Activated CD4-positive, alpha-beta T cell treated with anti-CD3 and anti-CD28 coated beads for 4 hours (primary cell): ENCODE measurements around the gene TRAK1.
"Not testable (repeated sequence)": the region's sequence is repeated elsewhere in the genome, so short reads cannot be mapped to it uniquely, and the experiment has no call there.

Experiments used
- DNase-seq, 2 donors: peaks; one replicate each; pipeline ENCODE4 v3.0.0-alpha.2; 2020

TRAK1 gene, protein sequence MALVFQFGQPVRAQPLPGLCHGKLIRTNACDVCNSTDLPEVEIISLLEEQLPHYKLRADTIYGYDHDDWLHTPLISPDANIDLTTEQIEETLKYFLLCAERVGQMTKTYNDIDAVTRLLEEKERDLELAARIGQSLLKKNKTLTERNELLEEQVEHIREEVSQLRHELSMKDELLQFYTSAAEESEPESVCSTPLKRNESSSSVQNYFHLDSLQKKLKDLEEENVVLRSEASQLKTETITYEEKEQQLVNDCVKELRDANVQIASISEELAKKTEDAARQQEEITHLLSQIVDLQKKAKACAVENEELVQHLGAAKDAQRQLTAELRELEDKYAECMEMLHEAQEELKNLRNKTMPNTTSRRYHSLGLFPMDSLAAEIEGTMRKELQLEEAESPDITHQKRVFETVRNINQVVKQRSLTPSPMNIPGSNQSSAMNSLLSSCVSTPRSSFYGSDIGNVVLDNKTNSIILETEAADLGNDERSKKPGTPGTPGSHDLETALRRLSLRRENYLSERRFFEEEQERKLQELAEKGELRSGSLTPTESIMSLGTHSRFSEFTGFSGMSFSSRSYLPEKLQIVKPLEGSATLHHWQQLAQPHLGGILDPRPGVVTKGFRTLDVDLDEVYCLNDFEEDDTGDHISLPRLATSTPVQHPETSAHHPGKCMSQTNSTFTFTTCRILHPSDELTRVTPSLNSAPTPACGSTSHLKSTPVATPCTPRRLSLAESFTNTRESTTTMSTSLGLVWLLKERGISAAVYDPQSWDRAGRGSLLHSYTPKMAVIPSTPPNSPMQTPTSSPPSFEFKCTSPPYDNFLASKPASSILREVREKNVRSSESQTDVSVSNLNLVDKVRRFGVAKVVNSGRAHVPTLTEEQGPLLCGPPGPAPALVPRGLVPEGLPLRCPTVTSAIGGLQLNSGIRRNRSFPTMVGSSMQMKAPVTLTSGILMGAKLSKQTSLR

DNA sequence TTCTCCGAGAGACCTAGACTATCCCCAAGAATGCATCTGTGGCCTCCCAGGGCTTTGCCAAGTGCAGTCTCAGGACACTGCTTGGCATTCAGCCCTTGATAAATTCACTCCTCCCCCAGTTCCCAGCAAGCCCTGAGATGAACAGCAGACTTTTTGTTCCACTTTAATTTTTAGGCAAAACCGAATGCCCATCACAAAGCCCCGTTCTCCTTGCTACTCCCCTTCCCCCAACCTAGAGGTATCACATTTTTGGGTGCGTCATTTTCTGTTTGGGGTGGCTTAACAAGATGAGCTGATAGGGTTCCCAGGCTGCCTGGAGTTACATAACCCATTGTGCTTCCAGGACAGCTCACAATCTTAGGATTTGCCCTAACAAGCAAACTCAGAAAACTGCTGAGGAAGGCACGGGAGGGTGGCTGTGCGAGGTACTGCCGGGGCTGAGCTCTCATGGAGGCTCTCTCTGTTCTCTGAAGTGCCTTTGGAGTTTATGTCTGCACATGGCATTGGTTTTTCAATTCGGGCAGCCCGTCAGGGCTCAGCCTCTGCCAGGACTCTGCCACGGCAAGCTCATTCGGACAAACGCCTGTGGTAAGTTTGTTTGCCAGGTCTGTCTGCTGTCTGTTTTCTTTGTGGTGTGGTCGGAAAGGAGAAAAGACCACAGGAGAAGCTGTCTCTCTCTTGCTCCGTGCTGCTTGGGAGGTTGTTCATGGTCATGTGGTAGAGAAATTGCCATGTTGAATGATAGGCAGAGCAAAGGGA, at the start of gene TRAK1:
Gene TRAK1 (plus strand): TSS at position 385 of the 759 bp plus-strand sequence. CDS start 113 bp downstream, at position 498.
- no peak for DNase-seq

DNA sequence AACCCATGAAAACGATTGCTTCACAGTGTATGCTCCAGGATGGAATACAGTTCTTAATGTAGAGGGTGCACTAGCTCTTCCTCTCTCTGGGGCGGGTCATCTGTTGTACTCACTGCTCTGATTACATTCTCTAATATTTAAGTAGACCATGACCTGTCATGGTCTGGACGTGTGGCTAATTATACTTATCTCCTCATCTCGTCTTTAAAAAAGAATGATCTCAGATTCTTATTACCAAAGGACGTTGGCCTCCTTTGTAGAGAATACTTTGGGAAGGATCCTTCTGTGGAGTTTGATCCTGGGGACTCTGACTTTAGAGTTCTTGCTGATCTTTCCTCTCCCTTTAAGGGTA, 48.4 kb upstream of the TRAK1 start:
- no peak for DNase-seq

DNA sequence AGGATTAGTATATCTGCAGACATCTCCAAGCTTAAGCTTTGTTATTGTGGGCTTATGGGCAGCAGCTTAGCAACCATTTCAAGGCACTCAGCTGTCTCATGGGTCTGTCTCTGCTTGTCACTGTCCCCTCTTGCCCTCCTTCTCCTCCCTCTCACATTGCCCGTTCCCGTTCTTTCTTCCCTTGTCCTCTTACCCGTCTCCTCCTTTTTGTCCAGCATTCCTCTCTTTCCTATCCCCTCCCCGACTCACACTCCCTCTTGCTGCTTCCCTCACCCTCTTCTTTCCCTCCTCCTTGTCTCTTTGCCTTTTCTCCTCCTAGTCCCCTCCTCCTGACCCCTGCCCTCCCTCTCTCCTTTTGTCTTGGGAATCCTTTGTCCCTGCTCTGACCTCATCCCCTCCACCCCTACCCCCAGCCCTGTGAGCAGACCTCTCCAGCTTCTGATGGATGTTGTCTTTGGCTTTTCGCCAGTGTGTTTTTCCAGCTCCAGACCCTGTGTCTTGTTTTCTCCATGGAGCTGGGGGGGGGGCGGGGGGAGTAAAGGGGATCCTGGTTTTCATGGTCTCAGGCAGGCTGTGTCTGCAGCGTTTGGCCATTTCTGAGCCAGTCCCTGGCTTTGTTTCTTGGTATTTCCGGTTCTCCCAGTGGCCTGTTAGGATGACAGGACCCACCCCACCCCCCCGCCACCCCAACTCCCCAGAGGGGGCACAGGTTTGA, 47.9 kb upstream of the TRAK1 start:
- no peak for DNase-seq

DNA sequence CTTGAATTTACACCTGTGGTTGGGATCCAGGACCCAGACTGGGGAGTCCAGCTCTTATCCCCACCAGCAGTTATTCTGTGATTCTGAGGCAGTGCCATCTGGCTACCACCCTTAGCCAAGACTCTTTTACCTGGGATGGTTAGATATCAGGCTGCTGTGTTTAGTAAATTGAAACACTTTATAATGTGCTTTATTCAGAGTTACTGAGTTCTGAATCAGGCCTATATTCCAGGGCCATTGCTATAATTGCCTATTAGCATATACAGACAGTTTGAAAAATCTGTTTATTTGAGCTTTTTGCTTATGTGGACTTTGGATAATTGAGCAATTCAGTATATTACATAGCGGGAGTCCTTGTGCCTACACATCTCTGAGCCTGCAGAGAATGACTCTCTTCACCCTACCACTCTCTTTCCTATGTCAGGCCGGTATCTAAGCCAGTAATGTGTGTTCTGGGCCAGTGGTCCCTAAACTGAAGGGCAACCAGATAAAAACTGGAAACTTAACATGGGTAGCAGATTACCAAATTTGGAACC, 45.4 kb upstream of the TRAK1 start:
- no peak for DNase-seq

DNA sequence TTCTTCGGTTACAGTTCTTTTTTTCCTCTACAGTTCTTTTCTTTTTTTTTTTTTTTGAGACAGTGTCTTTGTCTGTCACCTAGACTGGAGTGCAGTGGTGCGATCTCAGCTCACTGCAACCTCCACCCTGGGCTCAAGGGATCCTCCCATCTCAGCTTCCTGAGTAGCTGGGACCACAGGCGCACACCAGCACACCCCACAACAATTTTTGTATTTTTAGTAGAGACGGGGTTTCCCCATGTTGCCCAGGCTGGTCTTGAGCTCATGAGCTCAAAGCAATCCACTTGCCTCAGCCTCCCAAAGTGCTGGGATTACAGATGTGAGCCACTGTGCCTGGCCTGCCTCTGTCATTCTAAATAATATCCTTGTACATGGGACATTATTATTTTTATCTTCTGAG, 42.6 kb upstream of the TRAK1 start:
- not testable (repeated sequence) for DNase-seq

DNA sequence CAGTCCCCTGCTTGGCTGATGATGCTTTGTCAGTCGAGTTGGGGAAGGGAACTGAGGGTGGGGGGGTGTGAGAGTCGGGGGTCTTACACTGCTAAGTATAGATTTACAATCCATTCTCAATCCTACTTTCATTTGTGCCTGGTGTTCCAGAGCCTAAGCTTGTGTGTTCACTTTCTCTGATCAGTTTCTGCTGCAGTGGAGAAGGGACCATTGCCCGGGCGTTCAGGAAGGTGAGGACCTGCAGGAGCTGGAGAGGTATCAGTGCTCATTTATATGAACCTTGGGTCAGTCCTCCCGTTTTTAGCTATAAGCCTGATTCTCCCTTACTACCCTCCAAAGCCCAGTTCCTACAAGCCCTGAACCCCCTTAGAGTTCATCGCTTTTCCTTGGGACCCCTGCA, 41.0 kb upstream of the TRAK1 start:
- no peak for DNase-seq

DNA sequence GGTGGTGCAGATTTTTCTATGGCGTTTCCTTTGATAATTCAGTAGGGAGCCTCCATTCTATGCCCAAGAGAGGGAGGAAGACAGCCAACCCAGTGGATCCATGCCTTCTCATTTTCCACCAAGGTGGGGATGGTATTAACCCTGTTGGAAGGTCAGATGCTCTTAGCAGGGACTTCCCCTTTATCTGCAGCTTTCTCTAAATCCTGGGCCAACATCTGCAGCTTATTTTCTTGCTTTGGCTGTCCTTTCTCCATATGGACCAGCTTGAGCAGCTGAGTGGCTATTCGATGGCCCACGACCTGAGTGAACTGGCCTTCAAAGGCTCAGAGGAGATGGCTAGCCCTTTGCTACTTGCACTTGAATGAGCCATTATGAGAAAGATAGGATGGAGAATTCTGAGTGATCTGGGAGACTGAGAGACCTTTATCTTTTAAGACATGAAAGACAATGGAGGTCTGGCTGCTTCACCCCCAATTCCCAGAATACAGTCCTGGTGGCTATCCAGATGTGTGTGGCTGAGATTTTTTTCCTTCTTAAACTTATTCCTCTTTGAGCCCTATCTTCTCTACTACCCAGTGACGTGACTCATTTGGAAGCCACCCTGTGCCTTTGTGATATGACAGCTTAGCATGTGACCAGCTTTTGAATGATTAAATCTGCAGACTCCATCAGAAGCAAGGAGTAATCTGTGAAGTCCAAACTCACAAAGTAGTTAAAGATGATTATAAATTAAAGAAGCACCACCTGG, 39.6 kb upstream of the TRAK1 start:
- no peak for DNase-seq

DNA sequence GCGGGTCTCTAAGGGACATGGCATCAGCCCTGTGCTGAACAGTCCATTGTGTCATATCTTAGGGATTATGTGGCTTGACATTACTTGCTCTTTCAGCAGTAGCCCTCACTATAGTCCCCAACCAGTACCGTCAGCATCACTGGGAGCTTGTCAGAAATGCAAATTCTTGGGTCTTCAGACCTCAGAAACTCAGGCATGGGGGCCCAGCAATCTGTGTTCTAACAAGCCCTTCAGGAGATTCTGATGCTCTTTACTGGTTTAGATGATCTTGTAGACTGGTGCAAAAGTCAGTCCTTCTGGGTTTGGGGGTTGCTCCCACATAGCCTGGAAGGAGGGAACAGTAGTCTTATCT, 39.0 kb upstream of the TRAK1 start:
- DNase-seq, result no peak

DNA sequence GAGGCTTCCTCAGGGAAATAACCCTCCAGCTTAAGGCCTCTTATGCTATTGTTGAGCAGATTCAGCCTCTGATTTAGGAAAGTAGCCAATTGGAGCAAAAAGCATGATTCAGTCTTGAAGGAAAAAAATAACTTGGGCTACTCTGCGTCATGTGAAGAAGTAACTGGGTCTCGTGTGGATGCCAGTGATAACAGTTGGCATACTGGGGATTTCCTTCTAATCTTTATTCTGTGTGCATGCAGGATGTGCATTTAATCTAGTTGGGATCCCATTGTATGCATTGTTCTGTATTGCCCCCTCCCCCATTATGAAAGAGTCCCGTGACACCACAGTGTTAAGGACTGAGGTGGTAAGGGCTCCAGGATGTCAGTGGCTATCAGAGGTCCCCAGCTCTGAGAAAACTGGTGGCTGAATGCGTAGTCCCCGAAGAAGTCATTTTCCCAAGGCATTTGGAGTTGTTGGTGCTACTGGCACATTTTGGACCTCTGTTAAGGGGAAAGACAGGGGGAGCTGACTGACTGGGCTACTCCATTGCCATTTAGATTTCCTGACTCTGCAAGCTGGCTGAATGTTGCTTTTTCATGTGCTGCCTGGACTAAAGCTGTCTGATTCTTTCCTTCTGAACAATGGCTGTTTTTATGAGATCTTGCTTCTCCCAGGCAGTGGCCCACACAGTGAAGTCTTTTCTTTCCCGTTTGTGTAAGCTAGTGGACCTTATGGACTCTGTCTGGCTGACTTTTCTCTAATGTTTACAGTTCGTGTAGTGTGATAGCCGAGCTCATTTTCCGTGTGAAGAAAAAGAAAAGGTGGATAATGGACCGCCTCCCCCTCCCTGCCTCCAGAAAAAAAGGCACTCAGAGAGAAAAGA, 38.4 kb upstream of the TRAK1 start:
- DNase-seq, result no peak

DNA sequence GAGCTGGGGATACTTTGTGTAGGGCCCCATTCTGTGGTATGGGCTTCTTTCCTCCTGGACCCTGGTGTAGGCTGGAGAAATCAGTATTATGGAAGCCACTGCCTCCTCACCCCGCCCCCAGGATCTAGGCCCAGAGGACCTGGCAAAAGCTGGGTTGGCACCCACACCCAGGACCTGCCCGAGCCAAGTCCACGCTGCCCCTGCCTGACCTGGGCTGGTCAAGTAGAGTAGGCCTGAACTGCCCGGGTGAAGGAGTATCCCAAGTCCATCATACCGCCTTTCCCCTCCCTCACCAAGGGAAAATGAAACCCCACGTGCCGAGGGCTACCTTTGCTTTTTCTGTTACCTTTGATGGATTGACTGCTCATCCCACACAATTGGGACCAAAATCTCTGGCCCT, 37.7 kb upstream of the TRAK1 start:
- no peak for DNase-seq

DNA sequence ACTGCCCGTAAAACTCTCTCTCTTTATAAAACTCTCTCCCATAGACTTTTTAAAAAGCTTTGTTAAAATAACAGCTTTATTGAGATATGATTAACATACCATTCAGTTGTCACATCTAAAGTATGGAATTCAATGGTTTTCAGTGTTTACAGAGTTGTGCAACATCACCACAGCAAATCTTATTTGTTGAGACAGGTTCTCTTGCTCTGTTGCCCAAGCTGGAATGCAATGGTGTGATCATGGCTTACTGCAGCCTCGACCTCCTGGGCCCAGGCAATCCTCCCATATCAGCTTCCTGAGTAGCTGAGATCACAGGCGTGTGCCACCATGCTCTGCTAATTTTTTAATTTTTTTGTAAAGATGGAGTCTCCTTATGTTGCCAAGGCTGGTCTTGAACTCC, 35.9 kb upstream of the TRAK1 start:
- DNase-seq, result no peak

DNA sequence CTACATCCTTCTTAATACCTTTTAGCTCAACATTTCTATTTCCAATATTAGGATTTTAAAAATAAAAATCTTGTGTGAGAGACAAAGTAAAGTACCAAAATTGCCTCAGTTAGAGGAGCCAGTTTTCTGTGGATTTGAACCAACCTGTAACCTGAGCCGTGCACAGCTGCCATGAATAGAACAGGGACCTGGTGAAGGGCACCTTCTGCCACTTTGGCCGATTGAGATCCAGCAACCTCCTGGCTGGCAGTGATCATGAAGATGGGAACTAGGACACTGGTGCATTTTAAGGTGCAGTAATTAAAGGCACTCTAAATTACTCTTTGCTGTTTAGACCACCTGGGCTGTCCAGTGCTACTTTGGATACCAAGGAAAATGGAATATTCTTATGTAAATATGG, 34.3 kb upstream of the TRAK1 start:
- DNase-seq, result no peak

DNA sequence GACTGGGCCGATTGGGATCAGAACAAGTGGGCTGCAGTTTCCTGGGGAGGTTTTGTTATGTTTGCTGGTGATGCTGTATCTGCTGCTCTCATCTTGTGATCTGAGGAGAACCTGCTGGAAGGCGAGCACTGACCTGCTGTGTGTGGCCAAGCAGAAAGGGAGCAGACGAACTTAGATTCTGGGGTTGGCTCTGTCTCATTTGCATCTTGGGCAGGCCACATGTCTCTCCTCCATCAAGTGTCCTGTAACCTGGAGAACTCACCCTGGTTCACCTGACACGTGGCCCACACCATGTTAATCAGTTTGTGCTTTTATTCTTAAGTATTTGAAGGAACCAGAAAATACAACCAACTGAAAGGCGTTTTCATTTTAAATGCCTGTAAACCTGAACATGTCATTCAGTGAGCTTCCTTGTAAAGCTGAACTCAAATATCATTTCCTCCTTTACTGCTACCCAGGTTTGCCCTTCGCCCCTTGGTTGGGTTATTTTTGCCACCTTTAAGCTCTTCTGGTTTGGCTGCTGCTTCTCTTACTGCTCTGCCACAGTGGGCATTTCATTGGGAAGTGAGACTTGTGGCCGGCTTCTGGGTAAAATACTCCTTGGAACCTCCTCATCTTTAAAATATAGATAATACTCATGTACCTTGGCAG, 33.5 kb upstream of the TRAK1 start:
- DNase-seq, result no peak

DNA sequence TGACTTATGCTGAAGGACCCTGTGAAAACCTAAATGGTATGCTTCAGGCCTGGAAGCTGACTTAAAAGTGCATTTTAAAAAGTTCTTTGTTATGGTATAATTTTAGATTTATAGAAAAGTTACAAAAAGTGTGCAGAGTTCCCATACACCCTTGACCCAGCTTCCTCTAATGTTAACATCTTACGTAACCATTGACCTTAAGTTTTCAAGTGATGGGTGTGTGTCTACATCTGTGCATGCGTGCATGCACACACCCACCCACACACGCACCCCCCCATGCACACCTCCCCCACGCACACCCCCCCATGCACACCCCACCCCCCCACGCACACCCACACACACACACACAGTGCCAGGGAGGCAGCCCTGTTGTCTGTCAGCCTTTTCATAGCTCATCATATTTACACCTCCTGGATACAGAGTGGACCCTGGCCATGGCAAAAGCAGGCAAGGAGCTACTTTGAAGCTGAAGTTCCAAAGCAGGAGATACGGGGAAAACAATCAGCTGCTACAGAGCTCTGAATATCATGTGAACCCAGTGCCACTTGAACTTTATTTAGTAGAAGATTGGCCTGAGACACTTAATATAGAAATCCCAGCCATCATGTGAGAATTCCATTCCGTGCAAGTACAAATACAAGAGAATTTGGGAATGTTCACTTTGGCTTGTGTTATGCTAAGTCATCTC, 30.0 kb upstream of the TRAK1 start:
- no peak for DNase-seq

DNA sequence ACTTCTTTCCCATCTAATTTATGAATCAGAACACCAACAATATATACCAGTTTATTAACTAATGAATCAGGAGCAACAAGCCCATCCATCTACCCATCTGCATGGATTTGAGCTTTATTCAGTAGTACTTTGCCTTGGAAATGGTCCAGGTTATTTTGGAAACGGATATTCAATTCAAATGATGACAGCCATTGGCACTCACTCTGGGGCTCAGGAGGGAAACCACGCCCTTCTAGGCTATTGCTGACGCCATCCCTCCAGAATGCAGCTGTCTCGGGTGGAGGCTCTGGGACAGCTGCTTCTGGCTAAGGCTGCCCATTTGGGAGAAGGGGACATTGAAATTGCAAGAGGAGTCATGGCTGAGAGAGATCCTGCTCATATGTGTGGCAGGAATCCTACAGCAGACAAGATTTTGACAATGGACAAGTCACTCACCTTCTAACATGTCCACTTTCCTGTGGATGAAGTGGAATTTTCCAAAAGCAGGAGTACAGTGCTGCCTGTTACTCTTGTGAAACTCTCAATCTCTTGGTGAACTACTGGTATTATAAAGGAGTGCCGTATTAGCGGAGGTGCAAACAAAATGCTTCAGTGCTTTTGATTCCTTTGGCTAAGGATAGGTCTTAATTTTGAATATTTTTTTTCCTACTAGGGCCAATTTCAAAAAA, 29.3 kb upstream of the TRAK1 start:
- no peak for DNase-seq

DNA sequence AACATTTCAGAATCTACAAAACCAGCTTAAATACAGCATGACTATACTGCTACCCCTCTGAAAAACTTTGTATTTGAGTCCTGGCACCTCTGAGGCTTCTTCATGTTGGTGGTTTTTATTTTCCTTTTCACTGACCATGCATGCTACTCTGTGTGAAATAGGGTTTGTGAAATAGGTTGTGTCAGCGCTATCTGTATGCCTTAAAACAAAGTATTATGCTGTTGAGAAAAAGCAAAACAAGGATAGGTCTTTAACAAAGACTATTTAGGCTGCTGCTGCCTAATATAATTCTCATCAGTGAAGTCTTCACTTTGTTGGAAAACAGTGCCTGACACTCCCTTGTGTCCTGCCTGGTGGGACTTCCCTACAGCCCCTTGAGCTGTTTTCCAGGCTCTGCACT, 28.7 kb upstream of the TRAK1 start:
- DNase-seq, result no peak

DNA sequence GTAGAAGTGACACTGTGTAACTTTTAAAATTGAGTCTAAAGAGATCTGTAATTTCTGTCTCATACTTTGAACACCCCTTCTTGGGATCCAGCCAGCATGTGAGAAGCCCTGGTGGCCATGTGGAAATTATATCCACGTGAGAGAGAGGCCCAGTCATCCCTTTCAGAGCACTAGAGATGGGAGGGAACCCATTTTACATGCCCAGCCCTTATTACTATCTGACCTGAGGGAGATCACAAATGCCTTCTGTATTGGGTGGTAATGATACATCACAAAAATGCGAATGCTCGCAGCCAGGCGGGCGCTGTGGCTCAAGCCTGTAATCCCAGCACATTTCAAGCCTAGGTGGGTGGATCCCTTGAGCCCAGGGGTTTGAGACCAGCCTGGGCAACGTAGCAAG, 27.3 kb upstream of the TRAK1 start:
- no peak for DNase-seq

DNA sequence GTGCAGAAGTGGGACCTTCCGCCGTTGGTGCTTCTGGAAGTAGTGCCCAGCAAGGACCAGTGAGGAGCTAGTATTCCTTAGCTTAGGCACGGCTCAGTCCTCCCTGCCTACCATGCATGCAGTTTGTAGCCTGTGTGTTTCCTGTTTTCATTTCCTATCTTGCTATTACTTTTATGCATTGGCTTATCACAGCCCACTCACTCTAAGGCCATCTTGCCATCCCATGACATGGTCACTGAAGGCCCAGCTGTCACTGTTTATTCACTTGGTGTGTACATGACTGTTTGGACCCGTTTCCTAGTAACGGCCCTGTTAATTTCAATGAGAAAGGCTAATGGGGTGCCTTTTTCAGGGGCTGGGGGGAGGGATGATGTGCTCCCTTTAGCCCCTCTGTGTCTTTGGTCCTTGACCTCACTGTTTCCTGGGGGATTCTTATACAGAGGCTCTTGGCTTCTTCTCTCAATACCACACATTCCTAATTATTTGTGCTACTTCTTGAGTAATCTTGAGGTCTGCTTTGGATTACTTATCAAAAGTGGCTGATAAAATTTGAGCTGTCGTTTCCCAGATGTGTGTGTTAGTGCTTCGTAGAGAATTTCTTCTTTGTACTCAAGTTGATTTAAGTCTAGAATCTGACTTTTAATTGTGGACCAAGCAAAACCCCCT, 24.5 kb upstream of the TRAK1 start:
- no peak for DNase-seq
